Testis (tissue), 3 donors: ENCODE measurements around the gene SACM1L. TPM values are rescaled to one million over a fixed set of nuclear protein-coding genes. Genes with fewer than 3 reads are reported as not detected.

Experiments used
- DNase-seq: peaks from one replicate; pipeline ENCODE4 v3.0.0-alpha.2; 2019
- H3K27ac ChIP-seq, 2 donors: fragments of 200-600 bp; sonication (generic); one replicate each; pipeline ENCODE4 v1.5.1; 2019
- H3K27me3 ChIP-seq: fragments of 200-600 bp; sonication (generic); one replicate; pipeline ENCODE4 v1.5.1; 2019
- H3K36me3 ChIP-seq: fragments of 200-600 bp; sonication (generic); one replicate; pipeline ENCODE4 v1.5.1; 2017; ENCODE audit warnings: low read depth; ENCODE audit errors: missing control alignments
- H3K4me1 ChIP-seq: fragments of 200-600 bp; sonication (generic); one replicate; pipeline ENCODE4 v1.5.1; 2019
- H3K4me3 ChIP-seq, 2 donors: fragments of 200-600 bp; sonication (generic); one replicate each; pipeline ENCODE4 v1.5.1; 2017 to 2019
- H3K9me3 ChIP-seq: fragments of 200-600 bp; sonication (generic); one replicate; pipeline ENCODE4 v1.5.1; 2017
- POLR2A ChIP-seq: fragments of 450-650 bp; IDR thresholded peaks from one replicate; pipeline ENCODE4 v1.6.1; 2017; ENCODE audit warnings: antibody characterized with exemption, mild to moderate bottlenecking, moderate library complexity
- WGBS, 2 donors: methylation state at CpG; one replicate each; pipeline ENCODE4 v1.1.5; 2018; 5-methylcytosine and 5-hydroxymethylcytosine counted together
- intact Hi-C: fragments of 100-400 bp; cut with DNase I; formaldehyde crosslinking; loops from one replicate; pipeline ENCODE4 v1.15.1; 2023; ENCODE audit warnings: low total_unique reads
- polyA plus RNA-seq: library from polyadenylated mRNA; stranded (reverse); fragments of 350-450 nt; fragmentation: Illumina TruSeq; extraction: RNeasy Lipid Tissue Mini Kit (QIAGEN cat#74804); gene quantifications from one replicate; pipeline ENCODE4 v1.2.3, GENCODE V29; 2014; ENCODE audit warnings: low read depth, low replicate concordance; ENCODE audit not compliant: insufficient read depth
- total RNA-seq, 2 donors: library from RNA; depleted of rRNA; stranded (reverse); fragments of >200 nt; gene quantifications; one replicate each; pipeline ENCODE4 v1.2.3, GENCODE V29; 2016
- TF ChIP-seq, protein P1 (sequence below), 3 experiments: fragments of 450-650 bp in 2 of 3; fragments of 200-600 bp in 1 of 3; sonication (generic) in 1 of 3; IDR thresholded peaks; one replicate each; pipeline ENCODE4 v1.5.1; 2016 to 2019; ENCODE audit warnings: antibody characterized with exemption in 3 of 3, mild to moderate bottlenecking in 2 of 3, moderate library complexity in 1 of 3

The SACM1L gene
- total and polyA plus RNA-seq, 3 donors from 2014 or later, result 25.9 to 60.1 (median 48.3) TPM

GRCh38 chr3:45758871-45759270 lies 69.7 kb downstream of the SACM1L start:
- DNase-seq, result no peak
- Histone ChIP-seq H3K27me3 (no peaks in the 10 kb centered on the region), H3K27ac (no peak overlapping the region), H3K9me3 (no peaks in the 10 kb centered on the region), H3K36me3 (no peaks in the 10 kb centered on the region), H3K4me1 (no peaks in the 10 kb centered on the region), H3K4me3 (no peak overlapping the region)
- intact Hi-C loops, result loop anchor here (10.0 kb wide), 1 partner anchor 146 kb away; no protein-coding TSS in a partner anchor
- no peak for TF ChIP-seq POLR2A
- TF ChIP-seq, protein P1, sequence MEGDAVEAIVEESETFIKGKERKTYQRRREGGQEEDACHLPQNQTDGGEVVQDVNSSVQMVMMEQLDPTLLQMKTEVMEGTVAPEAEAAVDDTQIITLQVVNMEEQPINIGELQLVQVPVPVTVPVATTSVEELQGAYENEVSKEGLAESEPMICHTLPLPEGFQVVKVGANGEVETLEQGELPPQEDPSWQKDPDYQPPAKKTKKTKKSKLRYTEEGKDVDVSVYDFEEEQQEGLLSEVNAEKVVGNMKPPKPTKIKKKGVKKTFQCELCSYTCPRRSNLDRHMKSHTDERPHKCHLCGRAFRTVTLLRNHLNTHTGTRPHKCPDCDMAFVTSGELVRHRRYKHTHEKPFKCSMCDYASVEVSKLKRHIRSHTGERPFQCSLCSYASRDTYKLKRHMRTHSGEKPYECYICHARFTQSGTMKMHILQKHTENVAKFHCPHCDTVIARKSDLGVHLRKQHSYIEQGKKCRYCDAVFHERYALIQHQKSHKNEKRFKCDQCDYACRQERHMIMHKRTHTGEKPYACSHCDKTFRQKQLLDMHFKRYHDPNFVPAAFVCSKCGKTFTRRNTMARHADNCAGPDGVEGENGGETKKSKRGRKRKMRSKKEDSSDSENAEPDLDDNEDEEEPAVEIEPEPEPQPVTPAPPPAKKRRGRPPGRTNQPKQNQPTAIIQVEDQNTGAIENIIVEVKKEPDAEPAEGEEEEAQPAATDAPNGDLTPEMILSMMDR (IDR thresholded peaks at IDR 0.05), result no peak
- 88 to 90% methylated on average over 15 to 16 of the region's 16 CpGs for WGBS, 2 donors

DNA sequence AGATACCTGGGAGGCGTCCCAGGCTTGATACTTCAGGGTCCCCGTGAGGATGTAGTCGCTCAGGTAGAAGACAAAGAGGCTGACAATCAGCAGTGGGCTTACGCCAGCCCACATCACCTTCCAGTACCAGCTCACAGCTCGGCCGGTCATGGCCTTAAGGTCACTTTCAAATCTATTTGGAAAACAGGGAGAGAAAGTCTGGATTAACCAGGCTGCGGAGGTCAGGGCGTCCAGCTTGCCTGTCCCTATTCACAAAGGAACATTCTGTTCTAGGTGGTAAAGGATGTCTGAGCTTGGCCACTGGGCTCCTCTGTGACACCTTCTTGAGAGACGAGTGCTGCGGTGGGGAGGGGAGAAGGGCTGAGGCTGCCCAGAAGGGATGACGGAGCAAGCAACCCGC lies 70.7 kb downstream of the SACM1L start:
- intact Hi-C loops, result loop anchor here (10.0 kb wide), 1 partner anchor 145 kb away; no protein-coding TSS in a partner anchor
- Histone ChIP-seq H3K27ac (no peak overlapping the region), H3K4me1 (no peaks in the 10 kb centered on the region), H3K36me3 (no peaks in the 10 kb centered on the region), H3K9me3 (no peaks in the 10 kb centered on the region), H3K27me3 (no peaks in the 10 kb centered on the region), H3K4me3 (no peak overlapping the region)
- TF ChIP-seq, protein P1 (IDR thresholded peaks at IDR 0.05), result no peak
- TF ChIP-seq POLR2A, result no peak
- no peak for DNase-seq
- WGBS, 2 donors, result 90% methylated on average over 11 to 12 of the region's 12 CpGs

DNA sequence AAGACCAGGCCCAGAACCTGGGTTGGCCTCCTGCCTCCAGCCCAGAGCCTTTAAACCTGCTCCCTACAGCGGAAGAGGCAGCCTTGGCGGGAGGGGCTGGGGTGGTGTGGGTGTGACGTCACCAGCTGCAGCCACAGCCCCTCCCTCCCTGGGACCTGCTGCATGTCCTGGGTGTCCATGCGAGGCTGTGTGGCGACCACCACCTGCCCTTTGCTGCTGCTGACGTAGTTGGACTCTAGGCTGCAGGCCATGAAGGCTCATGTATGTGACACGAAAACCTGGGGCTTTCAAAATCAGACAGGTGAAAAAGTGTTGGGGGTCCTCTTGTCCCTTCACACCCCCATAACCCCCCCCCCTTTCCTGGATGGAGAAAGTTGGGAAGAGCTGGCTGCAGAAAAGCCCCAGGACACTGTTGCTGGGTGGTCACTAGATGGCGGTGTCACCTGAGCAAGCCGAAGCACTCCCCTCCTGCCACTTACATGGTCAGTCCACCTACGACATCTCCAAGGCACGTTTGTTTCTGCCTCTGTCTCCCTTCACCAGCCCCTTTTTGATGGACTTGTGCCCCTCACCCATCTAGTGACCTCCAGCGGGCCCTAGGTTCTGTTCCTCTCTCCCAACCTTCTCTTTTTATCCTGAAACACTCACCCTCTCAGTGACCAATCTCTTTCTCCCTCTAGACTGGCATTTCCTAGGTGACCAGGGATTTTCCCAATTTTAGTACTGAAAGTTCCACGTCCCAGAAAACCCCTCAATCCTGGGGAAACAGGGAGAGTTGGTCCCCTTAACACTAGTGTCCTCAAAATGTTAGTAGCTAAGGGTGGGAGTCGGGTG lies 71.9 kb downstream of the SACM1L start:
- TF ChIP-seq, protein P1 (IDR thresholded peaks at IDR 0.05), result peak; percentile 24 to 68 (median 56)
- no peak for TF ChIP-seq POLR2A

DNA sequence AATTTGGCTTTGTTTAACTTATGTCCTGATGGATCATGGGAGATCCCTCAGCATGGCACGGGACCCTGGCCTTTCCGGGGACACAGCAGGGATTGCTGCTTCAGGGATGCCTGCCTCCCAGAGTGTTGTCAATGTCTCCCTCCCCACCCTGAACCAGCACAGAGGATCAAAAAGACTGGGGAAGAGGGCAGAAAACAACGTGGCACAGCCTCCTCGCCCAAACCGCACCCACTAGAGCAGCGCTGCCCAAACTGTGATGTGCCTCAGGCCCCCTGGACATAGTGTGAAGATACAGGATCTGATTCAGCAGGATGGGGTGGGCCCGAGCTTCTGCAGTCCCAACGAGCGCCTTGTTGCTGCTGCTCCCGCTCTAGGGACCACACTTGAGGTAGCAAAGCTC lies 72.6 kb downstream of the SACM1L start:
- no peak overlapping the region for H3K27ac ChIP-seq
- H3K4me1 ChIP-seq, result no peaks in the 10 kb centered on the region
- TF ChIP-seq POLR2A, result no peak
- TF ChIP-seq, protein P1 (IDR thresholded peaks at IDR 0.05), result no peak
- H3K9me3 ChIP-seq, result no peaks in the 10 kb centered on the region
- intact Hi-C loops, result no loop called here
- no peaks in the 10 kb centered on the region for H3K36me3 ChIP-seq
- 88 to 92% methylated on average over 6 to 10 of the region's 10 CpGs for WGBS, 2 donors
- DNase-seq, result no peak
- H3K4me3 ChIP-seq, result no peak overlapping the region
- no peaks in the 10 kb centered on the region for H3K27me3 ChIP-seq

More for the DNA sequence above, 71.9 kb downstream of the SACM1L start:
- Histone ChIP-seq H3K36me3 (no peaks in the 10 kb centered on the region), H3K27me3 (no peaks in the 10 kb centered on the region), H3K9me3 (no peaks in the 10 kb centered on the region), H3K4me1 (no peaks in the 10 kb centered on the region), H3K4me3 (no peak overlapping the region), H3K27ac (no peak overlapping the region)
- WGBS, 2 donors, result 51 to 63% methylated on average over 13 to 14 of the region's 14 CpGs
- intact Hi-C loops, result no loop called here
- peak; percentile 63 for DNase-seq
